Measurements from ENCODE around the gene HSPA2. TPM values are rescaled to one million over a fixed set of nuclear protein-coding genes. Genes with fewer than 3 reads are reported as not detected.
"Not testable (repeated sequence)": the region's sequence is repeated elsewhere in the genome, so short reads cannot be mapped to it uniquely, and the experiment has no call there.

HSPA2 gene
- total RNA-seq, 2 donors from 2014 or later: 5.5 to 7.7 TPM

- H3K9me3 Mint-ChIP-seq: no peaks in the 10 kb centered on the region
Measured at GRCh38 chr14:64504897-64505794, 35.4 kb upstream of the HSPA2 start.

GRCh38 chr14:64506721-64507120 lies 33.8 kb upstream of the HSPA2 start:
- ATAC-seq (replicated peaks in 1 of 2) (no peak), DNase-seq (no peak)
- H3K9me3 Mint-ChIP-seq: no peaks in the 10 kb centered on the region
- H3K36me3 Mint-ChIP-seq (ENCODE audit: insufficient read depth in 2 of 2): peaks cover 5 to 9% of the 10 kb centered on the region in 2 donors
- H3K4me3 Mint-ChIP-seq: peak overlapping the region; percentile 86 to 93
- peak overlapping the region; percentile 72 for H3K27ac Mint-ChIP-seq
- peaks cover 73% of the 10 kb centered on the region for H3K4me1 Mint-ChIP-seq (ENCODE audit: low read depth)
- H3K27me3 Mint-ChIP-seq (ENCODE audit: low read depth): no peaks in the 10 kb centered on the region

More at GRCh38 chr14:64504897-64505794, 35.4 kb upstream of the HSPA2 start:
- peak overlapping the region; percentile 72 for H3K27ac Mint-ChIP-seq
- H3K36me3 Mint-ChIP-seq (ENCODE audit: insufficient read depth in 2 of 2): peaks cover 5 to 9% of the 10 kb centered on the region in 2 donors
- peaks cover 74% of the 10 kb centered on the region for H3K4me1 Mint-ChIP-seq (ENCODE audit: low read depth)
- peak overlapping the region; percentile 86 to 97 for H3K4me3 Mint-ChIP-seq
- DNase-seq: peak; percentile 85 to 86
- ATAC-seq (replicated peaks in 1 of 2): peak; percentile 31 to 32
- no peaks in the 10 kb centered on the region for H3K27me3 Mint-ChIP-seq (ENCODE audit: low read depth)

GRCh38 chr14:64507376-64508156 lies 33.0 kb upstream of the HSPA2 start:
- H3K36me3 Mint-ChIP-seq (ENCODE audit: insufficient read depth in 2 of 2): peaks cover 5 to 9% of the 10 kb centered on the region in 2 donors
- H3K4me3 Mint-ChIP-seq: peak overlapping the region; percentile 86 to 93
- H3K9me3 Mint-ChIP-seq: no peaks in the 10 kb centered on the region
- H3K4me1 Mint-ChIP-seq (ENCODE audit: low read depth): peaks cover 71% of the 10 kb centered on the region
- peak; percentile 44 to 63 for DNase-seq
- peak overlapping the region; percentile 72 for H3K27ac Mint-ChIP-seq
- no peak for ATAC-seq (replicated peaks in 1 of 2)
- no peaks in the 10 kb centered on the region for H3K27me3 Mint-ChIP-seq (ENCODE audit: low read depth)

DNA sequence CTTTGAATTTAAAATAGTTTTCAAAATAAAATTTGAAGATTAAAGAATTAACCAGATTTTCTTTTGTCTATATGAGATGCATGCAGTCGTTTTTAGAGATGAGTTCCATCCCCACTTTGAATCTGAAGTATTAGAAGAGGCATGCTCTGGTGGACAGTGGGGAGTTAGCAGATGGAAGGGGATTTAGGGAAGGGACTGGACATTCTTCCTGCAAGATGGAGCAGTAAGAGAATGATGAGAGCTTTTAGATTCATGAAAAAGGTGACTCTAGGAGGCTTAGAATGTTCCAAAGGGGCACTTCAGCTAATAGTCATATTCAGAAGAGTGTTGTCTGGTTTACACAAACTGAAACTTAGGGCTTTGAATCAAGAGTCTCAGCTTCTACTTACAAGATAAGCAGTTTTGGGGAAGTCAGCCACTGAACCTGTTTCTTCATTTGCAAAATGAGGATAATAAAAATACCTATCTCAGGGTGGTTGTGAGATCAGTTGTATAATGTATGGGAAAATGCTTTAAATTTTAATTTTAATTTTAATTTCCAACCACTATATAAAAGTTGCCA lies 32.2 kb upstream of the HSPA2 start:
- ATAC-seq (replicated peaks in 1 of 2) (no peak), DNase-seq (no peak)
- H3K36me3 Mint-ChIP-seq (ENCODE audit: insufficient read depth in 2 of 2): peaks cover 5 to 7% of the 10 kb centered on the region in 2 donors
- peak overlapping the region; percentile 72 for H3K27ac Mint-ChIP-seq
- no peaks in the 10 kb centered on the region for H3K27me3 Mint-ChIP-seq (ENCODE audit: low read depth)
- peaks cover 71% of the 10 kb centered on the region for H3K4me1 Mint-ChIP-seq (ENCODE audit: low read depth)
- peak overlapping the region; percentile 86 to 93 for H3K4me3 Mint-ChIP-seq
- no peaks in the 10 kb centered on the region for H3K9me3 Mint-ChIP-seq

DNA sequence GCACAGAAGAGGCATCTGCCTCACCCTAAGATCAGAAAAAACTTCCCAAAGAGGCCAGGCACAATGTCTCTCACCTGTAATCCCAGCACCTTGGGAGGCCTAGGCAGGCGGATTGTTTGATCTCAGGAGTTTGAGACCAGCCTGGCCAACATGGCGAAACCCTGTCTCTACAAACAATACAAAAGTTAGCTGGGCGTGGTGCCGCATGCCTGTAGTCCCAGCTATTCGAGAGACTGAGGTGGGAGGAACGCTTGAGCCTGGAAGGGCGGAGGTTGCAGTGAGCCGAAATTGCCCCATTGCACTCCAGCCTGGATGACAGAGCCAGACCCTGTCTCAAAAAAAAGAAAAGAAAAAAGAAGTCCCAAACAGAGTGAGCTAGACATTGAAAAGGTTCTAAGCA lies 31.5 kb upstream of the HSPA2 start:
- H3K27me3 Mint-ChIP-seq (ENCODE audit: low read depth): no peaks in the 10 kb centered on the region
- peak overlapping the region; percentile 86 to 93 for H3K4me3 Mint-ChIP-seq
- H3K9me3 Mint-ChIP-seq: no peaks in the 10 kb centered on the region
- H3K36me3 Mint-ChIP-seq (ENCODE audit: insufficient read depth in 2 of 2): peaks cover 7% of the 10 kb centered on the region in 2 donors
- H3K4me1 Mint-ChIP-seq (ENCODE audit: low read depth): peaks cover 77% of the 10 kb centered on the region
- no peak for DNase-seq
- H3K27ac Mint-ChIP-seq: peak overlapping the region; percentile 72
- no peak for ATAC-seq (replicated peaks in 1 of 2)

GRCh38 chr14:64510825-64511671 lies 29.5 kb upstream of the HSPA2 start:
- Mint-ChIP-seq H3K4me1 (ENCODE audit: low read depth) (peaks cover 77% of the 10 kb centered on the region), H3K9me3 (no peaks in the 10 kb centered on the region), H3K36me3 (ENCODE audit: insufficient read depth in 2 of 2) (peaks cover 0 to 4% of the 10 kb centered on the region in 2 donors), H3K27me3 (ENCODE audit: low read depth) (no peaks in the 10 kb centered on the region), H3K27ac (peak overlapping the region; percentile 72), H3K4me3 (peak overlapping the region; percentile 86 to 93)
- ATAC-seq (replicated peaks in 1 of 2) (no peak), DNase-seq (peak; percentile 62 to 67)

DNA sequence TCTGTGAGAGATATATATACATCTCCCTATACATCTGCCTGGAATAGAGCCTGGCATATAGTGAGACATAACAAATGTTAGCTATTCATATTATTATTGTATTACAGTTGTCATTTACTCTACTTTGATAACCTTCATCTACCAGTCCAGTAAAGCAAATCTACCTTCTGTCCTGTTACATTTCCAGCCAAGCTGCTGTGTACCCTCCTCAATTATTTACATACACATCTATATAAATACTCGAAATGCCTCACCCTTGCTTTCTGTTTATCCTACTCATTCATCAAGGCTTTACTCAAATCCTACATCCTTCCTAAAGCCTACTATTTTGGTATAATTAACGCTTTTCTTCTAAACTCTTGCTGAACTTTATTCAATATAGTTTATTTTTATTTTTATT lies 27.3 kb upstream of the HSPA2 start:
- no peaks in the 10 kb centered on the region for H3K9me3 Mint-ChIP-seq
- no peaks in the 10 kb centered on the region for H3K27me3 Mint-ChIP-seq (ENCODE audit: low read depth)
- H3K36me3 Mint-ChIP-seq (ENCODE audit: insufficient read depth in 2 of 2): peaks cover 0 to 2% of the 10 kb centered on the region in 2 donors
- H3K27ac Mint-ChIP-seq: no peak overlapping the region
- peaks cover 72% of the 10 kb centered on the region for H3K4me1 Mint-ChIP-seq (ENCODE audit: low read depth)
- no peak for ATAC-seq (replicated peaks in 1 of 2)
- no peak for DNase-seq
- no peak overlapping the region for H3K4me3 Mint-ChIP-seq

DNA sequence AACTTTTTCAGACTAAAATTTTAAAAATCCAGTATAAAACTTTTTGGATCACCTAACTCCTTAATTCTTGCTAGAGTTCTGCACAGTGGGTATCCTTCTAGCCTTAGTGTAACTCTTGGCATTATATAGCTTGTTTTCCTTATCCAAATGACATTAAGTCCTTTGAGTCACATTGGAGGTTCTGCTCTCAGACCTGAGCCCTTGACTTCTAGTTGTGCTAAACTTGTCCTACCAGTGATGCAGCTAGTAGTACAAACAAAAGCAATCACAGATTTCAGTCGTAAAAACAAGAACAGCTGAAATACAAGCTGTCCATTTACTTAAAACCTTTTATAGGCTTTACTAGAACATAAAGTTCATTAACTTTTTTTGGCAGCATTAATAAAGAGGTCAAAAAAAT lies 25.5 kb upstream of the HSPA2 start:
- no peaks in the 10 kb centered on the region for H3K9me3 Mint-ChIP-seq
- H3K36me3 Mint-ChIP-seq (ENCODE audit: insufficient read depth in 2 of 2): peaks cover 0 to 2% of the 10 kb centered on the region in 2 donors
- no peak overlapping the region for H3K27ac Mint-ChIP-seq
- no peak overlapping the region for H3K4me3 Mint-ChIP-seq
- H3K27me3 Mint-ChIP-seq (ENCODE audit: low read depth): no peaks in the 10 kb centered on the region
- peaks cover 58% of the 10 kb centered on the region for H3K4me1 Mint-ChIP-seq (ENCODE audit: low read depth)
- no peak for DNase-seq
- no peak for ATAC-seq (replicated peaks in 1 of 2)

- H3K4me3 Mint-ChIP-seq: peak overlapping the region in 1 of 2 donors; percentile 65
- no peaks in the 10 kb centered on the region for H3K27me3 Mint-ChIP-seq (ENCODE audit: low read depth)
- H3K9me3 Mint-ChIP-seq: no peaks in the 10 kb centered on the region
- peaks cover 0 to 2% of the 10 kb centered on the region in 2 donors for H3K36me3 Mint-ChIP-seq (ENCODE audit: insufficient read depth in 2 of 2)
- peaks cover 42% of the 10 kb centered on the region for H3K4me1 Mint-ChIP-seq (ENCODE audit: low read depth)
- ATAC-seq (replicated peaks in 1 of 2) (no peak), DNase-seq (no peak)
- H3K27ac Mint-ChIP-seq: peak overlapping the region; percentile 89
Measured at GRCh38 chr14:64516969-64517368, 23.6 kb upstream of the HSPA2 start.

DNA sequence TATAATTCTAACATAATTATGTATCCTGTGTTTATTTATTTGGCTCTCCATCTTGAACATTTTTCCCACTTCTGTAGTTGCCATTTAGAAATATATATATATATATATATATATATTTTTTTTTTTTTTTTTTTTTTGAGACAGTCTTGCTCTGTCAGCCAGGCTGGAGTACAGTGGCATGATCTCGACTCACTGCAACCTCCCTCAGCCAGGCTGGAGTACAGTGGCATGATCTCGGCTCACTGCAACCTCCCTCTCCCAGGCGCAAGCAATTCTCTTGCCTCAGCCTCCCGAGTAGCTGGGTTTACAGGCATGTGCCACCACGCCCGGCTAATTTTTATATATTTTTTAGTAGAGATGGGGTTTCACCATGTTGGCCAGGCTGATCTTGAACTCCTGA lies 22.9 kb upstream of the HSPA2 start:
- H3K4me3 Mint-ChIP-seq; H3K9me3 Mint-ChIP-seq; DNase-seq; H3K36me3 Mint-ChIP-seq (ENCODE audit: insufficient read depth in 2 of 2); ATAC-seq (replicated peaks in 1 of 2); H3K27me3 Mint-ChIP-seq (ENCODE audit: low read depth): not testable (repeated sequence)
- peaks cover 35% of the 10 kb centered on the region for H3K4me1 Mint-ChIP-seq (ENCODE audit: low read depth)
- H3K27ac Mint-ChIP-seq: peak overlapping the region; percentile 77

- peaks cover 34% of the 10 kb centered on the region for H3K4me1 Mint-ChIP-seq (ENCODE audit: low read depth)
- peak overlapping the region; percentile 46 for H3K27ac Mint-ChIP-seq
- H3K27me3 Mint-ChIP-seq (ENCODE audit: low read depth): no peaks in the 10 kb centered on the region
- H3K4me3 Mint-ChIP-seq: no peak overlapping the region
- H3K36me3 Mint-ChIP-seq (ENCODE audit: insufficient read depth in 2 of 2): peaks cover 0 to 2% of the 10 kb centered on the region in 2 donors
- ATAC-seq (replicated peaks in 1 of 2) (no peak), DNase-seq (no peak)
- H3K9me3 Mint-ChIP-seq: no peaks in the 10 kb centered on the region
Measured at GRCh38 chr14:64518229-64518628, 22.3 kb upstream of the HSPA2 start.

- peaks cover 0 to 2% of the 10 kb centered on the region in 2 donors for H3K36me3 Mint-ChIP-seq (ENCODE audit: insufficient read depth in 2 of 2)
- no peak for DNase-seq
- no peak for ATAC-seq (replicated peaks in 1 of 2)
- H3K27ac Mint-ChIP-seq: no peak overlapping the region
- H3K9me3 Mint-ChIP-seq: no peaks in the 10 kb centered on the region
- H3K27me3 Mint-ChIP-seq (ENCODE audit: low read depth): no peaks in the 10 kb centered on the region
- no peak overlapping the region for H3K4me3 Mint-ChIP-seq
- H3K4me1 Mint-ChIP-seq (ENCODE audit: low read depth): peaks cover 21% of the 10 kb centered on the region
Measured at GRCh38 chr14:64520699-64521098, 19.8 kb upstream of the HSPA2 start.

All from activated T-cell treated with anti-CD3 and anti-CD28 coated beads, Interleukin-2, amount 50 U/mL, for 72 hours (primary cell).